HepG2 (cell line): ENCODE measurements around the gene LSMEM2. TPM values are rescaled to one million over a fixed set of nuclear protein-coding genes. Genes with fewer than 3 reads are reported as not detected.

ENCODE experiments used
- BORCS8-MEF2B ChIP-seq: sonication (generic); formaldehyde crosslinking; IDR thresholded peaks from 2 replicates; pipeline ENCODE4 v1.8.0; 2022; ENCODE audit warnings: mild to moderate bottlenecking, missing genetic modification reagents
- DPF2 ChIP-seq: sonication (generic); formaldehyde crosslinking; IDR thresholded peaks from 2 replicates; pipeline ENCODE4 v1.4.0; 2020; ENCODE audit warnings: mild to moderate bottlenecking, low read depth, missing genetic modification reagents, borderline replicate concordance
- GABPB1 ChIP-seq: IDR thresholded peaks from 2 replicates; pipeline ENCODE4 v1.6.1; 2016; ENCODE audit warnings: mild to moderate bottlenecking, missing genetic modification reagents, moderate library complexity, missing compliant biosample characterization
- GTF3A ChIP-seq: sonication (generic); formaldehyde crosslinking; conservative IDR thresholded peaks from 2 replicates; pipeline ENCODE4 v1.4.0; 2020; ENCODE audit warnings: mild to moderate bottlenecking, missing genetic modification reagents
- HOXA9 ChIP-seq: sonication (generic); formaldehyde crosslinking; IDR thresholded peaks from 2 replicates; pipeline ENCODE4 v1.8.1; 2022; ENCODE audit warnings: missing genetic modification reagents, mild to moderate bottlenecking, moderate library complexity, borderline replicate concordance
- KDM2A ChIP-seq: sonication (generic); formaldehyde crosslinking; IDR thresholded peaks from 2 replicates; pipeline ENCODE4 v1.4.0; 2020; ENCODE audit warnings: low read depth, missing genetic modification reagents, borderline replicate concordance
- RBAK ChIP-seq: sonication (generic); formaldehyde crosslinking; IDR thresholded peaks from 2 replicates; pipeline ENCODE4 v1.5.1; 2020; ENCODE audit warnings: mild to moderate bottlenecking, missing genetic modification reagents
- RBFOX2 ChIP-seq: fragments of 200-400 bp; formaldehyde crosslinking; IDR thresholded peaks from 2 replicates; pipeline ENCODE4 v1.6.1; 2017; ENCODE audit warnings: low read depth, mild to moderate bottlenecking, low read length
- SMC3 ChIP-seq: IDR thresholded peaks from 2 replicates; pipeline ENCODE4 v1.6.1; 2011; ENCODE audit warnings: low read length, improper control_type of control experiment
- SRSF9 ChIP-seq: fragments of 200-400 bp; formaldehyde crosslinking; IDR thresholded peaks from 2 replicates; pipeline ENCODE4 v1.6.1; 2018; ENCODE audit warnings: borderline replicate concordance, mild to moderate bottlenecking, low read depth, low read length; ENCODE audit not compliant: insufficient read depth, poor library complexity, severe bottlenecking
- SYNCRIP ChIP-seq: fragments of 200-400 bp; formaldehyde crosslinking; IDR thresholded peaks from 2 replicates; pipeline ENCODE4 v1.6.1; 2018; ENCODE audit warnings: mild to moderate bottlenecking, low read depth, low read length; ENCODE audit not compliant: insufficient read depth
- ZKSCAN1 ChIP-seq: fragments of 150-350 bp; IDR thresholded peaks from 2 replicates; pipeline ENCODE4 v1.6.1; 2014; ENCODE audit warnings: low read length
- ZNF367 ChIP-seq: sonication (generic); formaldehyde crosslinking; IDR thresholded peaks from 2 replicates; pipeline ENCODE4 v1.4.0; 2020; ENCODE audit warnings: missing genetic modification reagents, borderline replicate concordance
- ZNF552 ChIP-seq: sonication (generic); formaldehyde crosslinking; IDR thresholded peaks from 2 replicates; pipeline ENCODE4 v1.9.0; 2022; ENCODE audit warnings: missing genetic modification reagents, mild to moderate bottlenecking, borderline replicate concordance
- ZNF790 ChIP-seq: sonication (generic); formaldehyde crosslinking; IDR thresholded peaks from 2 replicates; pipeline ENCODE4 v1.8.0; 2022; ENCODE audit warnings: missing genetic modification reagents, mild to moderate bottlenecking, borderline replicate concordance
- ZSCAN9 ChIP-seq: IDR thresholded peaks from 2 replicates; pipeline ENCODE4 v1.6.1; 2016; ENCODE audit warnings: borderline replicate concordance
- polyA plus RNA-seq, 8 experiments: library from polyadenylated mRNA; depleted of rRNA in 3 of 8; stranded (reverse) in 7 of 8; unstranded in 1 of 8; fragments of >200 nt; fragmentation: Illumina TruSeq in 4 of 8; extraction: Trizol in 4 of 8; gene quantifications; 2 replicates each; pipeline versions ENCODE4 v1.2.1 to v1.2.3, GENCODE V29; 2011 to 2016; ENCODE audit warnings: low read depth in 4 of 8, missing spikeins in 1 of 8, mixed read lengths in 1 of 8; ENCODE audit not compliant: insufficient read depth in 1 of 8
- total RNA-seq, 5 experiments: library from RNA; depleted of rRNA; stranded (reverse); fragments of >200 nt; fragmentation: Illumina TruSeq; extraction: Trizol; gene quantifications; 2 replicates each; pipeline ENCODE4 v1.2.3, GENCODE V29; 2016; ENCODE audit warnings: low read depth in 1 of 5
- TF ChIP-seq, protein P1 (sequence below): sonication (generic); formaldehyde crosslinking; IDR thresholded peaks from 2 replicates; pipeline ENCODE4 v1.4.0; 2020; ENCODE audit warnings: mild to moderate bottlenecking, low read depth, missing genetic modification reagents
- TF ChIP-seq, protein P2 (sequence below): sonication (generic); formaldehyde crosslinking; conservative IDR thresholded peaks from 2 replicates; pipeline ENCODE4 v1.8.0; 2022; ENCODE audit warnings: mild to moderate bottlenecking, moderate library complexity, missing genetic modification reagents
- TF ChIP-seq, protein P3 (sequence below): sonication (generic); formaldehyde crosslinking; IDR thresholded peaks from 2 replicates; pipeline ENCODE4 v1.4.0; 2020; ENCODE audit warnings: missing genetic modification reagents, borderline replicate concordance
- TF ChIP-seq, protein P4 (sequence below): sonication (generic); formaldehyde crosslinking; IDR thresholded peaks from 2 replicates; pipeline ENCODE4 v1.4.0; 2020; ENCODE audit warnings: missing genetic modification reagents

Gene LSMEM2
- total and polyA plus RNA-seq, 2 of the 13 experiments (the other 11 are each of a cell fraction or from before 2014, with no cell fraction given), result 0.07 to 0.41 TPM

DNA sequence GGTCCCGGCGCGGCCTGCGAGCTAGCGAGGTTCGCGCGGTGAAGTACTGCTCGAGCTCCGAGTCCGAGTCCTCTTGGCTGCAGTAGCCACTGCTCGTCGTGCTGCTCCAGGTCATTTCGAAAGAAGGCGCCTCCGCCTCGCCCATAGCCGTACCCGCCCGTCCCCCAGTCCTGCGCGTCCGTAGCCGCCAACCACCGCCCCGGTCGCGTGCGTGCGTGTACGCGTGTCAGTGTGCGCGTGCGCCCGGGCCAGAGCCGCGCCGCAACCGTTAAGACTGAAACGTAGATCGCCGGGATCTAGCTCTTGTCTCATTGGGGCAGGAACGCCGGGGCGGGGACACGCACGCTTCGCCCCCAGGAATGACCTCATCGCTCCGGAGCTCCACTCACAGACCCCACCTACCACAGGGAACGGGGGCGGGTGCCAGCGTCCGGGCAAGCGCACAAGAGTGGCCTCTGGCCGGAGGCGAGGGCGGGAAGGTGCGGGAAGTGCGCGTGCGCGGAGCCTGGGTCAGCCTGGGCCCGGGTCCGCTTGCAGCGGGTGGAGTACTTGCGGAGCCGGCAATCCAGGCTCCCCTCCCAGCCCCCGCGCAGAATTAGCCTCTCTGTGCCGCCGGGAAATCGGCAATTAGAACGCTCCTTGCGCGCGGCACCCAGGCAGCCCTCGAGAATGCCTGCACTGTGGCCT lies 58.4 kb downstream of the LSMEM2 start (continued):
- TF ChIP-seq ZNF790 (CRISPR knock-in tag) (peak; percentile 39; the same call in 1 of the 2 replicates), SMC3 (no peak), BORCS8-MEF2B (CRISPR knock-in tag) (peak; percentile 63; the same call in 1 of the 2 replicates), SRSF9 (no peak), RBFOX2 (peak; percentile 94), RBAK (CRISPR knock-in tag) (no peak), SYNCRIP (no peak), HOXA9 (CRISPR knock-in tag) (peak; percentile 95), ZSCAN9 (CRISPR knock-in tag) (peak; percentile 13; the same call in 1 of the 2 replicates), ZKSCAN1 (no peak), ZNF367 (CRISPR knock-in tag) (no peak; the same call in 1 of the 2 replicates), DPF2 (CRISPR knock-in tag) (no peak), ZNF552 (CRISPR knock-in tag) (peak; percentile 60; the same call in 1 of the 2 replicates), GTF3A (peak; percentile 90; the same call in 1 of the 2 replicates), KDM2A (CRISPR knock-in tag) (peak; percentile 49; the same call in 1 of the 2 replicates), GABPB1 (CRISPR knock-in tag) (peak; percentile 81)
- TF ChIP-seq, protein P1, sequence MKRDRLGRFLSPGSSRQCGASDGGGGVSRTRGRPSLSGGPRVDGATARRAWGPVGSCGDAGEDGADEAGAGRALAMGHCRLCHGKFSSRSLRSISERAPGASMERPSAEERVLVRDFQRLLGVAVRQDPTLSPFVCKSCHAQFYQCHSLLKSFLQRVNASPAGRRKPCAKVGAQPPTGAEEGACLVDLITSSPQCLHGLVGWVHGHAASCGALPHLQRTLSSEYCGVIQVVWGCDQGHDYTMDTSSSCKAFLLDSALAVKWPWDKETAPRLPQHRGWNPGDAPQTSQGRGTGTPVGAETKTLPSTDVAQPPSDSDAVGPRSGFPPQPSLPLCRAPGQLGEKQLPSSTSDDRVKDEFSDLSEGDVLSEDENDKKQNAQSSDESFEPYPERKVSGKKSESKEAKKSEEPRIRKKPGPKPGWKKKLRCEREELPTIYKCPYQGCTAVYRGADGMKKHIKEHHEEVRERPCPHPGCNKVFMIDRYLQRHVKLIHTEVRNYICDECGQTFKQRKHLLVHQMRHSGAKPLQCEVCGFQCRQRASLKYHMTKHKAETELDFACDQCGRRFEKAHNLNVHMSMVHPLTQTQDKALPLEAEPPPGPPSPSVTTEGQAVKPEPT (CRISPR knock-in tag), result peak; percentile 58; the same call in 1 of the 2 replicates
- TF ChIP-seq, protein P2, sequence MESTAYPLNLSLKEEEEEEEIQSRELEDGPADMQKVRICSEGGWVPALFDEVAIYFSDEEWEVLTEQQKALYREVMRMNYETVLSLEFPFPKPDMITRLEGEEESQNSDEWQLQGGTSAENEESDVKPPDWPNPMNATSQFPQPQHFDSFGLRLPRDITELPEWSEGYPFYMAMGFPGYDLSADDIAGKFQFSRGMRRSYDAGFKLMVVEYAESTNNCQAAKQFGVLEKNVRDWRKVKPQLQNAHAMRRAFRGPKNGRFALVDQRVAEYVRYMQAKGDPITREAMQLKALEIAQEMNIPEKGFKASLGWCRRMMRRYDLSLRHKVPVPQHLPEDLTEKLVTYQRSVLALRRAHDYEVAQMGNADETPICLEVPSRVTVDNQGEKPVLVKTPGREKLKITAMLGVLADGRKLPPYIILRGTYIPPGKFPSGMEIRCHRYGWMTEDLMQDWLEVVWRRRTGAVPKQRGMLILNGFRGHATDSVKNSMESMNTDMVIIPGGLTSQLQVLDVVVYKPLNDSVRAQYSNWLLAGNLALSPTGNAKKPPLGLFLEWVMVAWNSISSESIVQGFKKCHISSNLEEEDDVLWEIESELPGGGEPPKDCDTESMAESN (CRISPR knock-in tag), result peak; percentile 91
- TF ChIP-seq, protein P3, sequence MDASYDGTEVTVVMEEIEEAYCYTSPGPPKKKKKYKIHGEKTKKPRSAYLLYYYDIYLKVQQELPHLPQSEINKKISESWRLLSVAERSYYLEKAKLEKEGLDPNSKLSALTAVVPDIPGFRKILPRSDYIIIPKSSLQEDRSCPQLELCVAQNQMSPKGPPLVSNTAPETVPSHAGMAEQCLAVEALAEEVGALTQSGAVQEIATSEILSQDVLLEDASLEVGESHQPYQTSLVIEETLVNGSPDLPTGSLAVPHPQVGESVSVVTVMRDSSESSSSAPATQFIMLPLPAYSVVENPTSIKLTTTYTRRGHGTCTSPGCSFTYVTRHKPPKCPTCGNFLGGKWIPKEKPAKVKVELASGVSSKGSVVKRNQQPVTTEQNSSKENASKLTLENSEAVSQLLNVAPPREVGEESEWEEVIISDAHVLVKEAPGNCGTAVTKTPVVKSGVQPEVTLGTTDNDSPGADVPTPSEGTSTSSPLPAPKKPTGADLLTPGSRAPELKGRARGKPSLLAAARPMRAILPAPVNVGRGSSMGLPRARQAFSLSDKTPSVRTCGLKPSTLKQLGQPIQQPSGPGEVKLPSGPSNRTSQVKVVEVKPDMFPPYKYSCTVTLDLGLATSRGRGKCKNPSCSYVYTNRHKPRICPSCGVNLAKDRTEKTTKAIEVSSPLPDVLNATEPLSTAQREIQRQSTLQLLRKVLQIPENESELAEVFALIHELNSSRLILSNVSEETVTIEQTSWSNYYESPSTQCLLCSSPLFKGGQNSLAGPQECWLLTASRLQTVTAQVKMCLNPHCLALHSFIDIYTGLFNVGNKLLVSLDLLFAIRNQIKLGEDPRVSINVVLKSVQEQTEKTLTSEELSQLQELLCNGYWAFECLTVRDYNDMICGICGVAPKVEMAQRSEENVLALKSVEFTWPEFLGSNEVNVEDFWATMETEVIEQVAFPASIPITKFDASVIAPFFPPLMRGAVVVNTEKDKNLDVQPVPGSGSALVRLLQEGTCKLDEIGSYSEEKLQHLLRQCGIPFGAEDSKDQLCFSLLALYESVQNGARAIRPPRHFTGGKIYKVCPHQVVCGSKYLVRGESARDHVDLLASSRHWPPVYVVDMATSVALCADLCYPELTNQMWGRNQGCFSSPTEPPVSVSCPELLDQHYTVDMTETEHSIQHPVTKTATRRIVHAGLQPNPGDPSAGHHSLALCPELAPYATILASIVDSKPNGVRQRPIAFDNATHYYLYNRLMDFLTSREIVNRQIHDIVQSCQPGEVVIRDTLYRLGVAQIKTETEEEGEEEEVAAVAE (CRISPR knock-in tag), result peak; percentile 46; the same call in 1 of the 2 replicates
- TF ChIP-seq, protein P4, sequence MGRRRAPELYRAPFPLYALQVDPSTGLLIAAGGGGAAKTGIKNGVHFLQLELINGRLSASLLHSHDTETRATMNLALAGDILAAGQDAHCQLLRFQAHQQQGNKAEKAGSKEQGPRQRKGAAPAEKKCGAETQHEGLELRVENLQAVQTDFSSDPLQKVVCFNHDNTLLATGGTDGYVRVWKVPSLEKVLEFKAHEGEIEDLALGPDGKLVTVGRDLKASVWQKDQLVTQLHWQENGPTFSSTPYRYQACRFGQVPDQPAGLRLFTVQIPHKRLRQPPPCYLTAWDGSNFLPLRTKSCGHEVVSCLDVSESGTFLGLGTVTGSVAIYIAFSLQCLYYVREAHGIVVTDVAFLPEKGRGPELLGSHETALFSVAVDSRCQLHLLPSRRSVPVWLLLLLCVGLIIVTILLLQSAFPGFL (CRISPR knock-in tag), result no peak
